PC-3 (cell line): ENCODE results near the gene TDRD1. TPM values are rescaled to one million over a fixed set of nuclear protein-coding genes. Genes with fewer than 3 reads are reported as not detected.

Experiments
- ATAC-seq: fragments of 200-7000 bp; cut with Tn5 transposase; 2 replicates; pipeline ENCODE4 v1.9.1; 2020; ENCODE audit warnings: mild to moderate bottlenecking, moderate library complexity
- BruUV-seq: library from RNA; stranded (reverse); fragments of 400-500 nt; replicated peaks from 2 replicates; lab custom pipeline; 2021; lab: Mats Ljungman, UMichigan
- CTCF ChIA-PET: fragments of 300-600 bp; sonication (Branson Sonifier 250); formaldehyde crosslinking; loops from one replicate; lab custom pipeline; 2022; ENCODE audit warnings: antibody characterized with exemption; lab: Charles Lee
- POLR2A ChIA-PET: fragments of 300-600 bp; sonication (Branson Sonifier 250); formaldehyde crosslinking; loops from one replicate; lab custom pipeline; 2022; ENCODE audit warnings: antibody characterized with exemption; ENCODE audit not compliant: unreplicated experiment; lab: Charles Lee
- DNase-seq: peaks from one replicate; pipeline ENCODE4 v3.0.0-alpha.2; 2015
- H2AFZ ChIP-seq: fragments of 300-600 bp; sonication (generic); 2 replicates; pipeline ENCODE4 v1.6.0; 2016; ENCODE audit warnings: antibody characterized with exemption, low read length
- H3F3A ChIP-seq: fragments of 300-600 bp; sonication (generic); one replicate; pipeline ENCODE4 v1.6.0; 2017; ENCODE audit warnings: antibody characterized with exemption, low read length, control low read depth, mild to moderate bottlenecking; ENCODE audit not compliant: unreplicated experiment
- H3K27ac ChIP-seq: fragments of 300-600 bp; sonication (generic); 2 replicates; pipeline ENCODE4 v1.5.1; 2016; ENCODE audit warnings: mild to moderate bottlenecking, low read length
- H3K27me3 ChIP-seq: fragments of 300-600 bp; sonication (generic); 2 replicates; pipeline ENCODE4 v1.6.1; 2016; ENCODE audit warnings: low read length, mixed read lengths
- H3K36me3 ChIP-seq: fragments of 300-600 bp; sonication (generic); 2 replicates; pipeline ENCODE4 v1.6.1; 2016; ENCODE audit warnings: low read depth, mixed run types, low read length, mixed read lengths
- H3K4me1 ChIP-seq: fragments of 300-600 bp; sonication (generic); 2 replicates; pipeline ENCODE4 v1.5.1; 2016; ENCODE audit warnings: low read length; ENCODE audit not compliant: insufficient read depth
- H3K4me2 ChIP-seq: fragments of 300-600 bp; sonication (generic); 2 replicates; pipeline ENCODE4 v1.6.0; 2016; ENCODE audit warnings: low read length
- H3K4me3 ChIP-seq: fragments of 300-600 bp; sonication (generic); 2 replicates; pipeline ENCODE4 v1.5.1; 2016; ENCODE audit warnings: mild to moderate bottlenecking, low read length, mixed read lengths
- H3K79me2 ChIP-seq: fragments of 300-600 bp; sonication (generic); 2 replicates; pipeline ENCODE4 v1.6.1; 2017; ENCODE audit warnings: low read length, mixed read lengths
- H3K9ac ChIP-seq: fragments of 300-600 bp; sonication (generic); 2 replicates; pipeline ENCODE4 v1.6.0; 2016; ENCODE audit warnings: mild to moderate bottlenecking, low read length
- H3K9me2 ChIP-seq: fragments of 300-600 bp; sonication (generic); replicated peaks from 2 replicates; pipeline ENCODE4 v1.6.1; 2016; ENCODE audit warnings: mixed run types, low read length, mixed read lengths
- H3K9me3 ChIP-seq: fragments of 300-600 bp; sonication (generic); 2 replicates; pipeline ENCODE4 v1.6.1; 2016; ENCODE audit warnings: low read length, mixed read lengths
- H4K20me1 ChIP-seq: fragments of 300-600 bp; sonication (generic); 2 replicates; pipeline ENCODE4 v1.6.1; 2016; ENCODE audit warnings: low read length, mixed read lengths
- CTCF ChIP-seq: fragments of 300-600 bp; sonication (generic); conservative IDR thresholded peaks from 2 replicates; pipeline ENCODE4 v1.5.1; 2017; ENCODE audit warnings: antibody characterized with exemption, low read depth, mild to moderate bottlenecking, low read length
- EZH2 ChIP-seq: fragments of 300-600 bp; sonication (generic); IDR thresholded peaks from one replicate; pipeline ENCODE4 v1.6.1; 2017; ENCODE audit warnings: antibody characterized with exemption, mild to moderate bottlenecking, low read length; ENCODE audit not compliant: unreplicated experiment
- EZH2phosphoT487 ChIP-seq: fragments of 300-600 bp; sonication (generic); IDR thresholded peaks from 2 replicates; pipeline ENCODE4 v1.6.1; 2018; ENCODE audit warnings: mild to moderate bottlenecking, antibody characterized with exemption, low read length, borderline replicate concordance
- intact Hi-C: fragments of 100-400 bp; cut with micrococcal nuclease; formaldehyde crosslinking; loops from 2 replicates; pipeline ENCODE4 v1.9.0; 2023
- total RNA-seq: library from RNA; depleted of rRNA; stranded (reverse); fragments of >200 nt; gene quantifications from 2 replicates; pipeline ENCODE4 v1.2.3, GENCODE V29; 2014

Gene TDRD1
- total RNA-seq, 1 experiment from 2014 or later = not detected

GRCh38 chr10:114255227-114255626 lies 76.1 kb downstream of the TDRD1 start:
- POLR2A ChIA-PET = interaction anchor here (0.5 kb wide), 1 partner anchor 92 kb away, joined by 4 read pairs; no protein-coding TSS in a partner anchor
- no peaks in the 10 kb centered on the region for H3F3A ChIP-seq
- no peaks in the 10 kb centered on the region for H4K20me1 ChIP-seq
- H3K4me2 ChIP-seq = no peak overlapping the region
- intact Hi-C loops = no loop called here
- no peaks in the 10 kb centered on the region for H3K9me2 ChIP-seq
- H3K4me1 ChIP-seq = no peaks in the 10 kb centered on the region
- no peak overlapping the region for H3K9ac ChIP-seq
- H3K27me3 ChIP-seq = no peaks in the 10 kb centered on the region
- TF ChIP-seq CTCF (no peak), EZH2phosphoT487 (no peak), EZH2 (no peak)
- no peak overlapping the region for H2AFZ ChIP-seq
- no peak overlapping the region for H3K4me3 ChIP-seq
- H3K36me3 ChIP-seq = no peaks in the 10 kb centered on the region
- BruUV-seq = no TSS peak
- DNase-seq = no peak
- no peaks in the 10 kb centered on the region for H3K79me2 ChIP-seq
- H3K27ac ChIP-seq = no peak overlapping the region
- H3K9me3 ChIP-seq = no peaks in the 10 kb centered on the region
- CTCF ChIA-PET = no interaction called here
- no peak for ATAC-seq

- Histone ChIP-seq H2AFZ (no peak overlapping the region), H3K27ac (no peak overlapping the region), H3F3A (no peaks in the 10 kb centered on the region), H3K4me2 (no peak overlapping the region), H3K9me3 (no peaks in the 10 kb centered on the region), H3K4me1 (no peaks in the 10 kb centered on the region), H3K4me3 (no peak overlapping the region), H3K27me3 (no peaks in the 10 kb centered on the region), H3K79me2 (no peaks in the 10 kb centered on the region), H3K9me2 (no peaks in the 10 kb centered on the region), H3K36me3 (no peaks in the 10 kb centered on the region), H4K20me1 (no peaks in the 10 kb centered on the region), H3K9ac (no peak overlapping the region)
- ChIA-PET CTCF (no interaction called here), POLR2A (no interaction called here)
- DNase-seq (no peak), ATAC-seq (no peak)
- intact Hi-C loops = no loop called here
- no TSS peak for BruUV-seq
- TF ChIP-seq CTCF (no peak), EZH2 (no peak), EZH2phosphoT487 (no peak)
Measured at GRCh38 chr10:114256008-114256765, 77.0 kb downstream of the TDRD1 start.

GRCh38 chr10:114256822-114257221 lies 77.7 kb downstream of the TDRD1 start:
- H4K20me1 ChIP-seq = no peaks in the 10 kb centered on the region
- no peaks in the 10 kb centered on the region for H3K9me3 ChIP-seq
- TF ChIP-seq EZH2phosphoT487 = no peak
- no peak for TF ChIP-seq CTCF
- no peak for TF ChIP-seq EZH2
- H3K79me2 ChIP-seq = no peaks in the 10 kb centered on the region
- ChIA-PET CTCF (no interaction called here), POLR2A (no interaction called here)
- no peak overlapping the region for H3K4me3 ChIP-seq
- no peak overlapping the region for H3K4me2 ChIP-seq
- H3K27ac ChIP-seq = no peak overlapping the region
- ATAC-seq (no peak), DNase-seq (no peak)
- BruUV-seq = no TSS peak
- H3K4me1 ChIP-seq = no peaks in the 10 kb centered on the region
- no peaks in the 10 kb centered on the region for H3F3A ChIP-seq
- H3K27me3 ChIP-seq = no peaks in the 10 kb centered on the region
- H2AFZ ChIP-seq = no peak overlapping the region
- no peaks in the 10 kb centered on the region for H3K36me3 ChIP-seq
- intact Hi-C loops = no loop called here
- no peaks in the 10 kb centered on the region for H3K9me2 ChIP-seq
- no peak overlapping the region for H3K9ac ChIP-seq
